A549 treated with CpdA at 1 μM for 4 hours (cell line): Measurements from ENCODE around the gene ERMN. TPM values are rescaled to one million over a fixed set of nuclear protein-coding genes. Genes with fewer than 3 reads are reported as not detected.

ENCODE experiments used
- total RNA-seq: library from RNA; stranded (reverse); fragments of 200-300 nt; extraction: Qiagen RNA extraction; gene quantifications from 5 replicates; pipeline ENCODE4 v1.2.3, GENCODE V29; 2022; ENCODE audit warnings: low read depth

Gene ERMN
- total RNA-seq: not detected in 5 replicates

GRCh38 chr2:157325786-157326185, at the start of gene ERMN:
Gene ERMN (minus strand): TSS chr2:157325824. CDS start chr2:157325642, 182 bp downstream.

Other genes with a start within 250 kb of the ERMN start
- 2.8 to 3.1 TPM (median 2.8 TPM) in 5 replicates for gene GALNT5, start 68.1 kb downstream of the ERMN start, total RNA-seq
- gene CYTIP, start 118.3 kb upstream of the ERMN start, total RNA-seq: not detected in 5 replicates